Natural killer cell treated with Interleukin-12 subunit alpha and Interleukin-12 subunit beta and Interleukin-15 and Interleukin-18, amount 100 ng/mL, for 72 hours (primary cell): ENCODE results near the gene AFF3. TPM values are rescaled to one million over a fixed set of nuclear protein-coding genes. Genes with fewer than 3 reads are reported as not detected.
"Not testable (repeated sequence)": the region's sequence is repeated elsewhere in the genome, so short reads cannot be mapped to it uniquely, and the experiment has no call there.

Experiments used
- ATAC-seq, 2 donors: fragments of 150-1000 bp; cut with Tn5 transposase in 1 of 2; sonication (Bioruptor Pico), chemical (Tn5 transposase) in 1 of 2; 2 replicates each; pipeline ENCODE4 v1.10.0; 2021
- DNase-seq: peaks from one replicate; pipeline ENCODE4 v3.0.0; 2022; ENCODE audit warnings: low spot score
- H3K27ac Mint-ChIP-seq, 2 donors: 1 replicate in 1 of 2; 2 replicates in 1 of 2; pipeline ENCODE4 v1.8.0; 2022; ENCODE audit warnings: mixed read lengths in 2 of 2, mild to moderate bottlenecking in 1 of 2, moderate library complexity in 1 of 2
- H3K27me3 Mint-ChIP-seq, 2 donors: 1 replicate in 1 of 2; 2 replicates in 1 of 2; pipeline ENCODE4 v1.8.0; 2022; ENCODE audit warnings: mixed read lengths in 2 of 2
- H3K36me3 Mint-ChIP-seq: one replicate; pipeline ENCODE4 v1.8.0; 2022; ENCODE audit warnings: mixed read lengths
- H3K4me1 Mint-ChIP-seq, 2 donors: 1 replicate in 1 of 2; 2 replicates in 1 of 2; pipeline ENCODE4 v1.8.0; 2022; ENCODE audit warnings: low read depth in 2 of 2, mixed read lengths in 2 of 2, mild to moderate bottlenecking in 1 of 2
- H3K4me3 Mint-ChIP-seq: one replicate; pipeline ENCODE4 v1.8.0; 2022; ENCODE audit warnings: mixed read lengths
- H3K9me3 Mint-ChIP-seq: 2 replicates; pipeline ENCODE4 v1.8.0; 2022; ENCODE audit warnings: mixed read lengths
- total RNA-seq, 2 donors: library from RNA; stranded (reverse); gene quantifications; one replicate each; pipeline ENCODE4 v1.2.3, GENCODE V29; 2022

AFF3 gene
- total RNA-seq, 2 donors from 2014 or later = 1.5 TPM; not detected in 1

- Mint-ChIP-seq H3K9me3 (no peaks in the 10 kb centered on the region), H3K4me3 (no peak overlapping the region), H3K27ac (no peak overlapping the region), H3K36me3 (no peaks in the 10 kb centered on the region), H3K27me3 (peaks cover 28 to 39% of the 10 kb centered on the region in 2 donors), H3K4me1 (peaks cover 3 to 6% of the 10 kb centered on the region in 2 donors)
- ATAC-seq = no peak
- DNase-seq = no peak
These were observed 32.3 kb downstream of the AFF3 start for GRCh38 chr2:100109986-100110613.

- H3K27me3 Mint-ChIP-seq = peaks cover 28 to 37% of the 10 kb centered on the region in 2 donors
- H3K36me3 Mint-ChIP-seq, ATAC-seq, H3K9me3 Mint-ChIP-seq, DNase-seq, H3K4me3 Mint-ChIP-seq, H3K4me1 Mint-ChIP-seq, H3K27ac Mint-ChIP-seq: not testable (repeated sequence)
These were observed 33.8 kb downstream of the AFF3 start for GRCh38 chr2:100108648-100109020.

DNA sequence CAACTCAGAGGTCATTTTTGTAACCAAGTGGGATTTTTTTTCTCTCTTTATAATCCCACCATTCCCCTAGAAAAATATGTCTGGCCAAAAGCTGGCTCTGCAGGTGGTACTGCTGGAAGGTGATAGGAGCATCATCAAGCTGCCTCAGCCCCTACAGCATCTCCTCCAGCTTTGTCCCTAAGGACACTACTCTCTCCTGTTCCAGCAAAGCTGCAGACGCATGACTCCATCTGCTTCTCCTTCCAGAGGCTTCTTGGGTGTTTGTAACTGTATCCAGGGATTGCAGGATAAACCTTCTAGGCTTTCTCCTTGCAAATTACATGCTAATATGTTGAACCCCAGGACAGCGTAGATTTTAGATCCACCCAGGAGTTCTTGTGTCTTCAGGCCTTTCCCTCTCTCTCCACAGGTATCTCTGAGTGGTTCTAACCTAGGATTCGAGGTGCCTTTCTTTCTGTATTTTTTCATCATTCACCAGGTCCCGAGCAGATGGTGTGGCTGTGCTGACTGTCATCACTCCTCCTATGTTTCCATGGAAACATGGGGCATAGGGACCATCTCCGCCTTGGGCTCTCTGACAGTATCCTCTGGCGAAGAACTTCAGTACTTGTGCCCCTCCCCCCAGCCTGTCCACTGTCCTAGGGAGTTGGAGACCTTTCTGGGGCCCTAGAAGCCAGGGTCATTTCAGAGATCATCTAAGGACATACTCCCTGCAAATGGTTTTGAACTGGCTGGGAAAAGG, 34.3 kb downstream of the AFF3 start:
- ATAC-seq = no peak
- H3K27ac Mint-ChIP-seq = no peak overlapping the region

GRCh38 chr2:100107440-100107839, 35.0 kb downstream of the AFF3 start:
- Mint-ChIP-seq H3K27me3 (peaks cover 28 to 32% of the 10 kb centered on the region in 2 donors), H3K36me3 (no peaks in the 10 kb centered on the region), H3K27ac (no peak overlapping the region), H3K4me1 (peaks cover 0 to 3% of the 10 kb centered on the region in 2 donors), H3K9me3 (no peaks in the 10 kb centered on the region), H3K4me3 (no peak overlapping the region)
- ATAC-seq = no peak
- DNase-seq = no peak

More for the DNA sequence above, 34.3 kb downstream of the AFF3 start:
- peaks cover 28 to 32% of the 10 kb centered on the region in 2 donors for H3K27me3 Mint-ChIP-seq
- peaks cover 0 to 3% of the 10 kb centered on the region in 2 donors for H3K4me1 Mint-ChIP-seq
- DNase-seq = no peak
- no peaks in the 10 kb centered on the region for H3K9me3 Mint-ChIP-seq
- H3K36me3 Mint-ChIP-seq = no peaks in the 10 kb centered on the region
- no peak overlapping the region for H3K4me3 Mint-ChIP-seq

GRCh38 chr2:100106460-100106859, 35.9 kb downstream of the AFF3 start:
- ATAC-seq = no peak

DNA sequence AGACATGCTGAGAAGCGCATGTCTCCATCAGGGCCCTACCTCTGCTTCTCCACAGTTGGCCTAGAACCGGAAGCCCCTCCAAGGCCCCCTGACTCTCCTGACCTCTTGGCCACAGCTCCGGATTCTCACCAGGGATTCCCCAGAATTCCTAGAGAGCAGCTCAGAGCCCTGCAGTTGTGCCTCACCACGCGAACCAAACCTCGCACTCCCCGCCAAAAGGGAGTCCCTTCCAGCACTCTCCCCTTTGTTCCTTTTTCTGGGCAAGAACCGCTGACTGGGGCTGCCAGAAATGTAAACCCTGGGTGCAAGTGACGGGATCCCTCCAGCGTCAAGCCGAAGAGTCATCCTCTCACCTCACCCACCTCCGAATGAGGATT, 36.7 kb downstream of the AFF3 start:
- ATAC-seq = no peak
- DNase-seq = no peak
- Mint-ChIP-seq H3K4me3 (peak overlapping the region; percentile 38), H3K9me3 (no peaks in the 10 kb centered on the region), H3K27ac (peak overlapping the region in 1 of 2 donors; percentile 50), H3K4me1 (peaks cover 0 to 3% of the 10 kb centered on the region in 2 donors), H3K36me3 (no peaks in the 10 kb centered on the region), H3K27me3 (peaks cover 28 to 32% of the 10 kb centered on the region in 2 donors)

More at GRCh38 chr2:100106460-100106859, 35.9 kb downstream of the AFF3 start:
- Mint-ChIP-seq H3K4me3 (no peak overlapping the region), H3K27me3 (peaks cover 28 to 32% of the 10 kb centered on the region in 2 donors), H3K36me3 (no peaks in the 10 kb centered on the region), H3K9me3 (no peaks in the 10 kb centered on the region), H3K4me1 (peaks cover 0 to 3% of the 10 kb centered on the region in 2 donors), H3K27ac (no peak overlapping the region)
- DNase-seq = no peak

GRCh38 chr2:100104718-100105677, 37.4 kb downstream of the AFF3 start:
- no peaks in the 10 kb centered on the region for H3K9me3 Mint-ChIP-seq
- H3K4me3 Mint-ChIP-seq = peak overlapping the region; percentile 38
- no peaks in the 10 kb centered on the region for H3K36me3 Mint-ChIP-seq
- ATAC-seq (peak; percentile 50 to 62), DNase-seq (no peak)
- no peak overlapping the region for H3K27ac Mint-ChIP-seq
- peaks cover 0 to 3% of the 10 kb centered on the region in 2 donors for H3K4me1 Mint-ChIP-seq
- H3K27me3 Mint-ChIP-seq = peaks cover 26 to 29% of the 10 kb centered on the region in 2 donors

- H3K4me3 Mint-ChIP-seq, H3K4me1 Mint-ChIP-seq, H3K9me3 Mint-ChIP-seq, H3K27ac Mint-ChIP-seq, H3K36me3 Mint-ChIP-seq, DNase-seq: not testable (repeated sequence)
- peaks cover 21 to 23% of the 10 kb centered on the region in 2 donors for H3K27me3 Mint-ChIP-seq
- peak; percentile 39 to 60 for ATAC-seq
These were observed 38.1 kb downstream of the AFF3 start for GRCh38 chr2:100104265-100104664.

DNA sequence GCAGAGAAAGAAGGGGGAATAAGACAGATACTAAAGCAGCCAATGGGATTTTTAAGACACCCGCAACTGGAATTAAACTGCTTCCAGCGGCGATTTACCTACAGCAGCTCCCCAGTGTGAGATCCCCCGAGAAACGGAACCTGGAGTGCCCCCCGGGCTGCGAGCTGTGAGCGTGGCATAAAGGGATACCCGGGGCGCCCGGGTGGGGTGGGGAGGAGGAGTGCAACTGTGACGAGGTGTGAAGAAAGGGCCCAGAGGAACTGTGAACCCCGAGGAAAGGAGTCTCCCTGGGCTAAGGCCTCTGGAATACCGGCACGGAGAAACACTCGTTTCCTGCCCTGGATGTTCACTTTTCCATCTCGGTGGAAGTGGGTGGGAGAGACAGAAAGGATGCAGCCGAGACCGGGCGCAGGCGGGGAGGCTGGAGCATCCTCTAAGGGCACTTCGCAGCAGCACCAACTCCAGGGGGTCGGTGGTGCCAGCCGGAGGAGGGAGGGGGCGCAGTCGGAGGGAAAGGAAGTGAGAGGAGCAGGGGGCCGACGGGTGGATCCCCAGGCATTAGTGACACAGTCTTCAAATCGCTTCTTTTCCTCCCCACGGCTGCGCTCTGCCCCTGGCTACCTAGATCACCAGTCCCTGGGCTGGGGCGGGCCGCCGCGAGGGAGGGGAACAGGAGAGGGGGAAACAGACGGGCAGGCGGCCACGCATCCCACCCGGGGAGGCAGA, 38.7 kb downstream of the AFF3 start:
- H3K27me3 Mint-ChIP-seq = peaks cover 21 to 23% of the 10 kb centered on the region in 2 donors
- not testable (repeated sequence) for H3K9me3 Mint-ChIP-seq, H3K36me3 Mint-ChIP-seq, H3K4me3 Mint-ChIP-seq, H3K27ac Mint-ChIP-seq, H3K4me1 Mint-ChIP-seq, DNase-seq, ATAC-seq

GRCh38 chr2:100102466-100103180, 39.8 kb downstream of the AFF3 start:
- H3K27ac Mint-ChIP-seq, H3K9me3 Mint-ChIP-seq, H3K4me3 Mint-ChIP-seq, ATAC-seq, H3K36me3 Mint-ChIP-seq, DNase-seq, H3K4me1 Mint-ChIP-seq: not testable (repeated sequence)
- H3K27me3 Mint-ChIP-seq = peaks cover 15% of the 10 kb centered on the region in 2 donors

GRCh38 chr2:100098855-100099254, 43.5 kb downstream of the AFF3 start:
- not testable (repeated sequence) for H3K4me1 Mint-ChIP-seq

GRCh38 chr2:100097611-100098294, 44.6 kb downstream of the AFF3 start:
- H3K4me3 Mint-ChIP-seq, ATAC-seq, H3K9me3 Mint-ChIP-seq, H3K27ac Mint-ChIP-seq, H3K4me1 Mint-ChIP-seq, H3K36me3 Mint-ChIP-seq, DNase-seq, H3K27me3 Mint-ChIP-seq: not testable (repeated sequence)

More at GRCh38 chr2:100098855-100099254, 43.5 kb downstream of the AFF3 start:
- H3K36me3 Mint-ChIP-seq, H3K27ac Mint-ChIP-seq, H3K27me3 Mint-ChIP-seq, DNase-seq, H3K9me3 Mint-ChIP-seq, H3K4me3 Mint-ChIP-seq: not testable (repeated sequence)
- peak in 1 of 2 donors; percentile 17 for ATAC-seq
